Cardiac muscle cell (in vitro differentiated cells and primary cell): ENCODE measurements around the gene RASSF5. TPM values are rescaled to one million over a fixed set of nuclear protein-coding genes. Genes with fewer than 3 reads are reported as not detected.
A peak's percentile ranks its signal among the peaks of the same experiment; 100 is the strongest.

Experiments used
- DNase-seq, 2 donors: peaks; one replicate each; pipeline versions ENCODE4 v3.0.0 to v3.0.0-alpha.2; 2010 to 2017; ENCODE audit warnings: low read depth in 1 of 2, low spot score in 1 of 2
- H3K27ac ChIP-seq: fragments of 200-600 bp; sonication (generic); 2 replicates; pipeline ENCODE4 v1.5.1; 2016
- H3K27me3 ChIP-seq: fragments of 200-600 bp; sonication (generic); 2 replicates; pipeline ENCODE4 v1.6.0; 2016; ENCODE audit warnings: control low read depth
- H3K36me3 ChIP-seq: fragments of 200-600 bp; sonication (generic); 2 replicates; pipeline ENCODE4 v1.5.1; 2016; ENCODE audit warnings: control low read depth
- H3K4me1 ChIP-seq: fragments of 200-600 bp; sonication (generic); 2 replicates; pipeline ENCODE4 v1.8.1; 2017; ENCODE audit warnings: low read depth, mild to moderate bottlenecking, mixed run types
- H3K4me3 ChIP-seq: fragments of 200-600 bp; sonication (generic); 2 replicates; pipeline ENCODE4 v1.5.1; 2016; ENCODE audit warnings: mild to moderate bottlenecking
- H3K9me3 ChIP-seq: fragments of 200-600 bp; sonication (generic); 2 replicates; pipeline ENCODE4 v1.5.1; 2017; ENCODE audit warnings: low read depth, mild to moderate bottlenecking, control low read depth
- polyA plus RNA-seq: library from polyadenylated mRNA; unstranded; fragments of >200 nt; fragmentation: Nextera tagmentation; extraction: Ambion mirVana; gene quantifications from 2 replicates; pipeline ENCODE4 v1.2.1, GENCODE V29; 2016
- total RNA-seq: library from RNA; depleted of rRNA; stranded (reverse); fragments of >200 nt; gene quantifications from 2 replicates; pipeline ENCODE4 v1.2.3, GENCODE V29; 2016
- TF ChIP-seq, protein P1 (sequence below): IDR thresholded peaks from 2 replicates; pipeline ENCODE4 v1.5.1; 2012; ENCODE audit warnings: low read depth, mild to moderate bottlenecking, low read length

Gene RASSF5
- total and polyA plus RNA-seq, 2 experiments from 2014 or later, result 40.9 to 50.7 TPM

DNA sequence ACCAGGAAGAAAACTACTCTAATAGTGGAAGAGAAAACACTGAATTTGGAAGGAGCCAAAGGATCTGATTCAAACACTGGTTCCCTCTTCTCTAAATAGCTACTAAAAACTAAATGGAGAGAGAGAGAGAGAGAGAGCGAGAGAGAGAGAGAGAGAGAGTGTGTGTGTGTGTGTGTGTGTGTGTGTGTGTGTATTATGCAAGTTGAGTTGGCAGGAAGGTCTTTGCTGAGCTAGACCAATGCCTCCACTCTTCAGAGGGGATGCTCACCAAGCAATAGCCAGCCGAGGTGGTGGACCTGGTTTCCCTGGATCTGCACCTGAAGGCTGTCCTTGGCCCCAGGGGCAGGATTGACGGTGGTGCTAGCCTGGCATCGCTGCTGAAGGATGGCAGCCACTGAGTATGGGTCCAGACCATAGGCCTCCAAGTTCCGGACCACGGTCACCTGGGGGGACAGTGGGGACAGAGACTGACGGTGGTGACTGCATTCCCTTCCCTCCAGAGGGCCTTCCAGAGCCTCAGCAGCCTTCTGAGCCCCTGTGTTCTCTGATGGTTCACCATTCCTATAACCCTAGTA is 86.1 kb downstream of the RASSF5 start:
- H3K9me3 ChIP-seq, result no peaks in the 10 kb centered on the region
- no peaks in the 10 kb centered on the region for H3K4me1 ChIP-seq
- H3K4me3 ChIP-seq, result no peak overlapping the region
- DNase-seq, result no peak
- H3K36me3 ChIP-seq, result peaks cover 52% of the 10 kb centered on the region
- no peaks in the 10 kb centered on the region for H3K27me3 ChIP-seq
- H3K27ac ChIP-seq, result no peak overlapping the region
- TF ChIP-seq, protein P1, sequence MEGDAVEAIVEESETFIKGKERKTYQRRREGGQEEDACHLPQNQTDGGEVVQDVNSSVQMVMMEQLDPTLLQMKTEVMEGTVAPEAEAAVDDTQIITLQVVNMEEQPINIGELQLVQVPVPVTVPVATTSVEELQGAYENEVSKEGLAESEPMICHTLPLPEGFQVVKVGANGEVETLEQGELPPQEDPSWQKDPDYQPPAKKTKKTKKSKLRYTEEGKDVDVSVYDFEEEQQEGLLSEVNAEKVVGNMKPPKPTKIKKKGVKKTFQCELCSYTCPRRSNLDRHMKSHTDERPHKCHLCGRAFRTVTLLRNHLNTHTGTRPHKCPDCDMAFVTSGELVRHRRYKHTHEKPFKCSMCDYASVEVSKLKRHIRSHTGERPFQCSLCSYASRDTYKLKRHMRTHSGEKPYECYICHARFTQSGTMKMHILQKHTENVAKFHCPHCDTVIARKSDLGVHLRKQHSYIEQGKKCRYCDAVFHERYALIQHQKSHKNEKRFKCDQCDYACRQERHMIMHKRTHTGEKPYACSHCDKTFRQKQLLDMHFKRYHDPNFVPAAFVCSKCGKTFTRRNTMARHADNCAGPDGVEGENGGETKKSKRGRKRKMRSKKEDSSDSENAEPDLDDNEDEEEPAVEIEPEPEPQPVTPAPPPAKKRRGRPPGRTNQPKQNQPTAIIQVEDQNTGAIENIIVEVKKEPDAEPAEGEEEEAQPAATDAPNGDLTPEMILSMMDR, result no peak

DNA sequence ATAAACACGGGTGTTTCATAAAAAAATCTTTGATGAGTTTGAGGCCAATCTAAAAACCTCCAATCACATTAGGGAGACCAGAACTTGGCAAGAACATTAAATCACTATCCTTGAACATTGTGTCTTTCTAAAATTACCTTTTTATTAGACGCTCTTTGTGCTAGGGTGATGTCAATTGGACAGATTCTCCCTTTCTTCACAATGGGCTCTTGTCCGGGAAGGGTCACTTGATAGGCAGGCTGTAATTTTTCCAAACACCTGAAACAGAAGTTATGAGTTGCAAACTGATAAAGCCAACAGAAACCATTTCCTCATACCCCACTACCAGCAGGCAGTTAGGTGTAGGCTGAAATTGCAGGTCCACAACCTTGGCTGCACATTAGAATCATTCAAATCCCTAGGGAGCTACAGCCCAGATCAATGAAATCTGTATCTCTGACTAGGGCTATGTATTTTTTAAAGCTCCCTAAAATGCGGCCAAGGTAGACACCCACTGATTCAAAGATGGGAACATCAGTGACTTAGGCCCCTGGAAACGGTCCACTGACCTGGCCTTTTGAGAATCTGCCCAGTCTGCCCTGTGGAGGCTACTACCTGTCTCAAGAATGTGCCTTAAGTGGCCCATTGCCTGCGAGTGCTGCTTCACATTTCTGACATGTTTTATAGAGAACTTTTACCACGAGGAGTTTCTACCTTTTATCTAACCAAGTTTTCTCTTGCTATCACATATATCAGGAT is 88.4 kb downstream of the RASSF5 start:
- DNase-seq, result no peak
- Histone ChIP-seq H3K36me3 (peaks cover 52% of the 10 kb centered on the region), H3K4me1 (no peaks in the 10 kb centered on the region), H3K9me3 (no peaks in the 10 kb centered on the region), H3K27ac (no peak overlapping the region), H3K27me3 (no peaks in the 10 kb centered on the region), H3K4me3 (no peak overlapping the region)
- TF ChIP-seq, protein P1, result no peak

DNA sequence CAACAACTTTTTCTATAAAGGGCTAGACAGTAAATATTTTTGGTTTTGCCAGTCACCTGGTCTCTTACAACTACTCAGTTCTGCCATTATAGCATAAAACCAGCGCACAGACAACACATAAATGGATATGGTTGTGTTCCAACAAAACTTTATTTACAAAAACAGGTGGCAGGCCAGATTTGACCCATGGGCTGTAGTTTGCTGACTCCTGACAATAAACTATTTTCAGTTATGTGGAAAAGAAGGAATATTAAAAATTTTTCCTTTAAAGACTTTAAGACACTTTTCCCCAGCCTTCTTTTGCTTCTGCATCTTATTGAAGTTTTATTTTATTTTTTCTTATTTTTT is 89.0 kb downstream of the RASSF5 start:
- Histone ChIP-seq H3K4me3 (no peak overlapping the region), H3K9me3 (no peaks in the 10 kb centered on the region), H3K36me3 (peaks cover 52% of the 10 kb centered on the region), H3K27me3 (no peaks in the 10 kb centered on the region), H3K27ac (no peak overlapping the region), H3K4me1 (no peaks in the 10 kb centered on the region)
- DNase-seq, result no peak
- TF ChIP-seq, protein P1, result no peak

DNA sequence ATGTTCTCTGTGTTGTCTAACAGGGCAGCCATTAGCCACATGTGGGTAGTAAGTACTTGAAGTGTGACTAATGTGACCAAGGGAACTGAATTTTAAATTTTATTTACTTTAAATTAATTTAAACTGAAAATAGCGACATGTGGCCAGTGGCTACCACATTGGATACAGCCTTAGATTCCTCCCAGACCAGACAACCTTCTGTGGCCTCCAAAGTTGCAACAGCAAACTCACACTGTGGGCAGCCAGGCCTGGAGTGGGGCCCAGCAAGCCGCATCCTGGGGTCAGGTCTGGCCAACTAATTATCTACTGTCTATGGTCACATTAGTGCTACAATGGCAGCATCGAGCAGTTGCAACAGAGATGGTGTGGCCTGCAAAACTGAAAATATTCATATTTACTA is 93.2 kb downstream of the RASSF5 start:
- Histone ChIP-seq H3K9me3 (no peaks in the 10 kb centered on the region), H3K4me1 (no peaks in the 10 kb centered on the region), H3K4me3 (no peak overlapping the region), H3K27me3 (no peaks in the 10 kb centered on the region), H3K27ac (no peak overlapping the region), H3K36me3 (peaks cover 37% of the 10 kb centered on the region)
- TF ChIP-seq, protein P1, result no peak
- peak in 1 of 2 donors; percentile 49 for DNase-seq

DNA sequence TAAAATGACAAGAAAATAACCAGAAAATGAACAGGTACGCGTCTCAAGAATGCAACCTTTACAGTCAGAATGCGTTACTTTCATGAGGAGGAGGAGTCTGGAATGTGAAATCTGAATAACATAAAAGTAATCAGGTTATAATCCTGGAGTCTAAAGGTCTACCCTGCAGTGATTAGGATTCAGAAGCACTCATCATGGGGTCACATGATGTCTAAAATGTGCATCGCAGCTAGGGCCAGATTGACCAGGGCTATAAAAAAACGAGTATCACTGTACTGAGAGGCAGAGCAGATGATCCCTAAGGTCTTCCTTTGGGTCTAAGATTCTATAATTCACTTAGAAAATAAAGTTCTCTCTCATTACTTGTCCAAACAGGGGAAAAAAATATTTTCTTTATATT is 97.5 kb downstream of the RASSF5 start:
- Histone ChIP-seq H3K27ac (no peak overlapping the region), H3K9me3 (no peaks in the 10 kb centered on the region), H3K4me1 (no peaks in the 10 kb centered on the region), H3K27me3 (no peaks in the 10 kb centered on the region), H3K36me3 (peaks cover 12% of the 10 kb centered on the region), H3K4me3 (no peak overlapping the region)
- TF ChIP-seq, protein P1, result no peak
- DNase-seq, result no peak
